ENCODE data around the gene MARCHF10.

MARCHF10 gene

DNA sequence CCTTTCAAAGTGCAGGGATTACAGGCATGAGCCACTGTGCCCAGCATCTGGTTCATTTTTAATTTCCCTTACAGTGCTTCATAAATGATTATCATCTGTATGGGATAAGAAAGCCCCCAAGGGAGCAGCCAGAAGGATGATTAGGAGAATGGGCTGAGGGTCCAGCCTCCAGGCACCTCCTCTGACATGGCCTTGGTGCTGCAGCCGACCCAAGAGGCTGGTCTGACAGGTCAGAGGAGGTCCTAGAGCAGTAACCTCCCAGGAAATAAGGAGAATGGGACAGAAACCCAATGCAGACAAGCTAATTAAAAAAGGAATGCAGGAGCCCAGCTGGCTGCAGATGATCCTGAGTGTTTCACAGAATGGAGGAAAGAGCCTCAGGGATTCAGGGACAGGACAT is 151.7 kb downstream of the MARCHF10 start:
- DNase-seq: no peak

DNA sequence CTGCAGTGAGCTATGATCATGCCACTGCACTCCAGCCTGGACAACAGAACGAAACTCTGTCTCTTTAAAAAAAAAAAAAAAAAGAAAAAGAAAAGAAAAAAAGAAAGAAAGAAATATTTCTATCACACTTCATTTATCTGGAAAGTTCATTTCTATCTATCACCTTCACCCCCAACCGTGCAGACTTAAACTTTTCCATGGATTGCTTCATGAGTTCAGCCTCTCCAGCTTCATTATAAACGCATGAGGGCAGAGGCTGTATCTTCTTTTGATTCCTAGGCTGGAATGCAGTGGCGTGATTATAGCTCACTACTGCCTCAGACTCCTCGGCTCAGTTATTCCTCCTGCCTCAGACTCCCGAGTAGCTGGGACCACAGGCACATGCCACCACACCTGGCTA is 152.5 kb downstream of the MARCHF10 start:
- DNase-seq: no peak

DNA sequence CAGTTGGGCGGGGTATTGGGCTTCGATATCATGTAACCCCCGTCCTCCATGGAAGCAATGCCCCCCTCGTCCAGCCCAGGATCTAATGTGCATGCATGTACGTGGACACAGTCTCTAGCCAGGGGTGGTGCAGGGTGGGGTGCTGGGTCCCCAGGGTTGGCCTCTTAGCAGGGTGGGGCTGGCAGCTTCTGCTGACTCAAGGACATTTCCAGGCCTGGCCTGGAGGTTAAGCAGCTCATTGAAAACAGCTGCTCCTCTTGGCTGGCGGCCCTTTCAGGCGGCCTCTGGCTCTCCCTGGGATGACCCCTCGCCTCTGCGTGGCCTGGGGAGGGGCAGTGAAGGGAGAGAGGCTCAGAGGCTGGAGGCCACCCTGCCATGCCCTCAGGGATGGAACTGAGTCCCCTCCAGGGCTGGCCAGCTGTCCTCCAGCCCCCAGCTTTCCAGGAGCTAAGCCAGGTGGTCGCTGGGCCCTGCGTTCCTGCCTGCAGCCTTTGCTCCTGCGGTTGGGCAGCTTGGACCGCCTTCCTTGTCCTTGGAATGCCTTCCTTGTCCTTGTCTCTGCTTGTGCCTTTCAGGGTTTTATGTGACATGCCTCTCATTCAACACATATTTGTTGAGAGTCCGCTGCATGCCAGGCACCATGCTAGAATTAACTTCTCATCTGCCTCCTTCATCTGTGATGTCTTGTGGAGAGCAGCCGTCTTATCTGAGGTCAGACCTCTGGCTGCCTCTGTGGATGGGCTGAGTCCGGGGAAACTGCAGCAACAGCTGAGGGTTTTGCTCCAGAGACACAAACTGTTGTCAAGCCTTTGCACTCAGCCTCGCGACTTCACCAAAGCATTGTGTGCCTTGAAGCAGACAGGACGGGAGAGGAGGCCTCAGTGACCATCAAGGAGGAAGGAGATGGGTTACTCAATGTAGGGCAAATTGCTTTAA is 154.0 kb downstream of the MARCHF10 start:
- DNase-seq: peak in 1 of 2 experiments; percentile 19

DNA sequence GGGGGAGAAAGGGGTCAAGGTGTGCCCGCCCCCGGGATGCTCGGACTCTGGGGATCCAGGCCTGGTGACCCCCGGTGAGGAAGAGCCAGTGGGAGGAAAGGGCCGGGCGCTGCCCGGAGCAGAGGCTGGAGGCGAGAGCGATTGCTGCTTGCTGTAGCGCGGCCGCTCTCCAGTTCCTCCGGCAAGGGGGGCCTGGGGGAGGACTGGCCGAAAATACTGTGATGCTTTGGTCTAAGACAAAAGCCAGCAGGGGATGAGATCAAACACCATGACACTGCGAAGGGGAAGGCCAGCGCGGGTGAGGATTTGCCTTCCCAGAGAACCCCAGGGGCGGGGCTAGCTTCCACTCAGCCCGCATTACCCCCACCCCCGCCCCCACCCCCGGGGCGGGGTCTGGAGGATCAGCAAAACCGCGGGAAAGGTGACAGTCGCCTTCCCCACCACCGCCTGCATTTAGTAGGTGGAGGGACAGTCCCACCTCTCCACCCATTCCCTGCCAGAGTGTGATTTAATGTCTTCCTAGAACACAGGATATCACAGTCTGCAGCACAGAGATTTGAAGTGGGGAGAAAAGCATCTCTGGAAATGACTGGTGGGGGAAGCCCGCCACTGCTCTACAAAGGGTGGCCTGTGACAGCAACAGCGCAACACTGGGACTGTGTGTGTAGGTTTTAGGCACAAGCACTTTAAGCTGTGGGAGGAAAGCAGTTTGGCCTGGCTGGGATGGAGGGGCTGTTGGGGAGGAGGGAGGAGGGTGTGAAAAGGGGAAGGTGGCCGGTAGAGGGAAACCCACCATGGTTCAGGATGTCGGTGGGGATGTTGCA is 154.9 kb downstream of the MARCHF10 start:
- peak; percentile 80 to 87 for DNase-seq

DNA sequence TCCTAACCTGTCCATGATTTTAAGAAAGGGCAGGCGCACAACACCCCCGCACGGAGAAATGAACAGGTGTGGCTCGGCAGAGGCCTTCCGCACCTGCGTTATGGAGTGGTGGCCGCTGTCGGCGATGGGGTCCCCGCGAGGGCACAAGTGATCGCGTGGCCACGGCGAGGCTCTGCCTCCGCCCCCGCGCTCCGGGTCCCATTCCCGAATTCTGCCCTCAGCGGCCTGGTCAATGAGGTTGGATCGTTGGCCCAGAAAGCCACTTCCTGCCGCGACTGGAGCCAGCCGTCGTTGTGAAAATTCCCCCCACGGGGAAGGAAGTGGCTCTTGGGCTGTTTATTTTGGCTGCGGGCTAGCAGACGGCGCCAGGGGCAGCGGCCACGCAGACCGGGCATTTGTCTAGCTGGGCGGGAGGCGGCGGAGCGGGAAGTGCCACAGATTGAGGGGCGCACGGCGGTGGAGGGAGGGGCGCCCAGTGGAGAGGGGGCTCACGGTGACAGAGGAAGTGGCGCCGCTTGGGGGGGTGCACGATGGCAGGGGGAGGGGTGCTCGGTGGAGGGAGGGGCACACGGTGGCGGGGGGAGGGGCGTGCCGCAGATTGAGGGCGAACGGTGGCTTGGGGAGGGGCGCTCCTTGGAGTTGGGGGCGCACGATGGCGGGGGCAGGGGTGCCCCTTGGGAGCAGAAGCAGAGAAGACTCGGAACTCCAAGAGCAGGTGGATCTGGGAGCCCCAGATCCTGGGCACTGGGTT is 155.7 kb downstream of the MARCHF10 start:
- peak; percentile 46 to 62 for DNase-seq

Data from SHP77 (cell line).